Natural killer cell (primary cell): ENCODE measurements around the gene SYT2. TPM values are rescaled to one million over a fixed set of nuclear protein-coding genes. Genes with fewer than 3 reads are reported as not detected.

ENCODE experiments used
- ATAC-seq, 3 donors: fragments of 150-1000 bp in 2 of 3; fragments of 200-7000 bp in 1 of 3; cut with Tn5 transposase; 1 replicate in 1 of 3; 2 replicates in 2 of 3; pipeline ENCODE4 v1.10.0; 2021; ENCODE audit warnings: mild to moderate bottlenecking in 2 of 3, moderate library complexity in 2 of 3
- DNase-seq, 2 donors: peaks; one replicate each; pipeline versions ENCODE4 v3.0.0 to v3.0.0-alpha.2; 2013 to 2021; ENCODE audit warnings: mixed read lengths in 1 of 2
- H3K27ac ChIP-seq: one replicate; pipeline ENCODE4 v1.5.1; 2013; ENCODE audit warnings: mild to moderate bottlenecking, low read length
- H3K27me3 ChIP-seq: one replicate; pipeline ENCODE4 v1.6.1; 2013; ENCODE audit warnings: low read length; ENCODE audit not compliant: control insufficient read depth, insufficient read depth
- H3K36me3 ChIP-seq: one replicate; pipeline ENCODE4 v1.6.1; 2013; ENCODE audit warnings: low read length; ENCODE audit not compliant: control insufficient read depth, insufficient read depth
- H3K4me1 ChIP-seq: one replicate; pipeline ENCODE4 v1.6.1; 2013; ENCODE audit warnings: low read length; ENCODE audit not compliant: control insufficient read depth, insufficient read depth
- H3K4me3 ChIP-seq: one replicate; pipeline ENCODE4 v1.5.1; 2013; ENCODE audit warnings: low read length
- H3K9me3 ChIP-seq: one replicate; pipeline ENCODE4 v1.6.1; 2013; ENCODE audit warnings: low read length; ENCODE audit not compliant: control insufficient read depth, insufficient read depth
- H3K27ac Mint-ChIP-seq, 2 donors: one replicate each; pipeline ENCODE4 v1.8.0; 2022; ENCODE audit warnings: mild to moderate bottlenecking in 2 of 2, mixed read lengths in 2 of 2, moderate library complexity in 1 of 2
- H3K27me3 Mint-ChIP-seq, 2 donors: one replicate each; pipeline ENCODE4 v1.8.0; 2022; ENCODE audit warnings: low read depth in 2 of 2, mixed read lengths in 2 of 2
- H3K36me3 Mint-ChIP-seq: one replicate; pipeline ENCODE4 v1.8.0; 2022; ENCODE audit warnings: mixed read lengths
- H3K4me1 Mint-ChIP-seq, 2 donors: one replicate each; pipeline ENCODE4 v1.8.0; 2022; ENCODE audit warnings: mixed read lengths in 2 of 2
- H3K4me3 Mint-ChIP-seq: one replicate; pipeline ENCODE4 v1.8.0; 2022; ENCODE audit warnings: mild to moderate bottlenecking, moderate library complexity, mixed read lengths
- H3K9me3 Mint-ChIP-seq, 2 donors: one replicate each; pipeline ENCODE4 v1.8.0; 2022; ENCODE audit warnings: mixed read lengths in 2 of 2
- WGBS: methylation state at CpG from one replicate; pipeline ENCODE4 v1.1.7; 2013; ENCODE audit warnings: missing lambda C conversion rate; ENCODE audit not compliant: insufficient coverage; 5-methylcytosine and 5-hydroxymethylcytosine counted together
- intact Hi-C: fragments of 100-400 bp; cut with micrococcal nuclease; formaldehyde crosslinking; loops from one replicate; pipeline ENCODE4 v1.14.2; 2022
- total RNA-seq, 4 donors: library from RNA; stranded (reverse); fragments of 120-200 nt in 1 of 4; gene quantifications; one replicate each; pipeline versions ENCODE4 v1.2.3 to v1.2.4, GENCODE V29; 2013 to 2022
- TF ChIP-seq, protein P1 (sequence below): fragments of 200-600 bp; IDR thresholded peaks from one replicate; pipeline ENCODE4 v1.8.0; 2022; ENCODE audit warnings: antibody characterized with exemption

SYT2 gene
- total RNA-seq, 3 donors from 2014 or later (not counting 1 experiment from before 2014, with no cell fraction given), result not detected

DNA sequence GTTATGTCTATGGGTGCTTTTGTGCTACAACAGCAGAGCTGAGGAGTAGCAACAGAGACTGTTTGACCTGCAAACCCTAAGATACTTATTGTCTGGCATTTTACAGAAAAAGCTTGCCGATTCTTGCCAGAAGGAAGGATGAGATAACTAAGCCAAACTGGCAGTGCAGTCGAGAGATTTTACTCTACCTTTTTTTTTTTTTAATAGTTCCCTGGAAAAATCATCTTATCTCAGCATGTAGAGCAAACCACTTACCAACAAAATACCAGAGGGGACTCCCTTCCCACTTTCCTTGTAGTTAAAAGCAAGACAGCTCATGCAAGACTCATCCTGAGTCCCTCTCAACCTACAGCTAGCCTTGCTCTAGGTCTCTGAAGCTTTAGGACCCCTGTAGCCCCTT is 132.9 kb downstream of the SYT2 start:
- Histone ChIP-seq H3K4me3 (no peak overlapping the region), H3K36me3 (peaks cover 8% of the 10 kb centered on the region), H3K27ac (no peak overlapping the region), H3K27me3 (no peaks in the 10 kb centered on the region), H3K9me3 (no peaks in the 10 kb centered on the region), H3K4me1 (no peaks in the 10 kb centered on the region)
- Mint-ChIP-seq H3K9me3 (no peaks in the 10 kb centered on the region), H3K36me3 (peaks cover 11% of the 10 kb centered on the region), H3K4me3 (no peak overlapping the region), H3K4me1 (no peaks in the 10 kb centered on the region), H3K27ac (no peak overlapping the region), H3K27me3 (no peaks in the 10 kb centered on the region)
- TF ChIP-seq, protein P1, sequence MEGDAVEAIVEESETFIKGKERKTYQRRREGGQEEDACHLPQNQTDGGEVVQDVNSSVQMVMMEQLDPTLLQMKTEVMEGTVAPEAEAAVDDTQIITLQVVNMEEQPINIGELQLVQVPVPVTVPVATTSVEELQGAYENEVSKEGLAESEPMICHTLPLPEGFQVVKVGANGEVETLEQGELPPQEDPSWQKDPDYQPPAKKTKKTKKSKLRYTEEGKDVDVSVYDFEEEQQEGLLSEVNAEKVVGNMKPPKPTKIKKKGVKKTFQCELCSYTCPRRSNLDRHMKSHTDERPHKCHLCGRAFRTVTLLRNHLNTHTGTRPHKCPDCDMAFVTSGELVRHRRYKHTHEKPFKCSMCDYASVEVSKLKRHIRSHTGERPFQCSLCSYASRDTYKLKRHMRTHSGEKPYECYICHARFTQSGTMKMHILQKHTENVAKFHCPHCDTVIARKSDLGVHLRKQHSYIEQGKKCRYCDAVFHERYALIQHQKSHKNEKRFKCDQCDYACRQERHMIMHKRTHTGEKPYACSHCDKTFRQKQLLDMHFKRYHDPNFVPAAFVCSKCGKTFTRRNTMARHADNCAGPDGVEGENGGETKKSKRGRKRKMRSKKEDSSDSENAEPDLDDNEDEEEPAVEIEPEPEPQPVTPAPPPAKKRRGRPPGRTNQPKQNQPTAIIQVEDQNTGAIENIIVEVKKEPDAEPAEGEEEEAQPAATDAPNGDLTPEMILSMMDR, result no peak
- intact Hi-C loops, result loop anchor here (10.0 kb wide), 1 partner anchor 233 kb away; the partner anchor contains the start of genes PPP1R12B and UBE2T
- no peak for ATAC-seq
- DNase-seq, result no peak
- 91% methylated on average over 2 of the region's 2 CpGs for WGBS

- Histone ChIP-seq H3K36me3 (peaks cover 8% of the 10 kb centered on the region), H3K4me3 (no peak overlapping the region), H3K9me3 (no peaks in the 10 kb centered on the region), H3K27ac (no peak overlapping the region), H3K4me1 (no peaks in the 10 kb centered on the region), H3K27me3 (no peaks in the 10 kb centered on the region)
- DNase-seq (no peak), ATAC-seq (no peak)
- Mint-ChIP-seq H3K4me3 (no peak overlapping the region), H3K36me3 (peaks cover 11% of the 10 kb centered on the region), H3K4me1 (no peaks in the 10 kb centered on the region), H3K27me3 (no peaks in the 10 kb centered on the region), H3K27ac (no peak overlapping the region), H3K9me3 (no peaks in the 10 kb centered on the region)
- intact Hi-C loops, result loop anchor here (10.0 kb wide), 1 partner anchor 232 kb away; the partner anchor contains the start of genes PPP1R12B and UBE2T
- WGBS, result 95% methylated on average over 1 of the region's 1 CpG
- TF ChIP-seq, protein P1, result no peak
These were observed 133.4 kb downstream of the SYT2 start for GRCh38 chr1:202576816-202577215.

- TF ChIP-seq, protein P1, result no peak
- ATAC-seq (no peak), DNase-seq (no peak)
- intact Hi-C loops, result loop anchor here (10.0 kb wide), 1 partner anchor 231 kb away; the partner anchor contains the start of genes PPP1R12B and UBE2T
- Mint-ChIP-seq H3K27ac (no peak overlapping the region), H3K27me3 (no peaks in the 10 kb centered on the region), H3K4me3 (no peak overlapping the region), H3K36me3 (peaks cover 8% of the 10 kb centered on the region), H3K4me1 (no peaks in the 10 kb centered on the region), H3K9me3 (no peaks in the 10 kb centered on the region)
- Histone ChIP-seq H3K4me3 (no peak overlapping the region), H3K27ac (no peak overlapping the region), H3K36me3 (peaks cover 8% of the 10 kb centered on the region), H3K27me3 (no peaks in the 10 kb centered on the region), H3K4me1 (no peaks in the 10 kb centered on the region), H3K9me3 (no peaks in the 10 kb centered on the region)
- WGBS, result 90% methylated on average over 2 of the region's 2 CpGs
These were observed 134.2 kb downstream of the SYT2 start for GRCh38 chr1:202575918-202576653.
